HCT116 (cell line): ENCODE measurements around the gene TMED10. TPM values are rescaled to one million over a fixed set of nuclear protein-coding genes. Genes with fewer than 3 reads are reported as not detected.
A peak's percentile ranks its signal among the peaks of the same experiment; 100 is the strongest.

Experiments
- ATAC-seq: fragments of 200-7000 bp; cut with Tn5 transposase; 2 replicates; pipeline ENCODE4 v1.9.1; 2020; ENCODE audit warnings: mild to moderate bottlenecking, moderate library complexity
- BruUV-seq: library from RNA; stranded (reverse); fragments of 400-500 nt; replicated peaks from 2 replicates; lab custom pipeline; 2021; lab: Mats Ljungman, UMichigan
- CTCF ChIA-PET: fragments of 300-600 bp; sonication (Branson Sonifier 250); formaldehyde crosslinking; loops from one replicate; lab custom pipeline; 2021; ENCODE audit warnings: antibody characterized with exemption; lab: Charles Lee
- POLR2A ChIA-PET: fragments of 300-600, 350-600 bp; sonication (Branson Sonifier 250); formaldehyde crosslinking; loops from one replicate; lab custom pipeline; 2021; ENCODE audit warnings: antibody characterized with exemption; lab: Charles Lee
- RAD21 ChIA-PET, 2 experiments: fragments of 300-600 bp; sonication (Branson Sonifier 250); formaldehyde crosslinking; loops; one replicate each; lab custom pipeline; 2023; ENCODE audit warnings: low total read pairs in 2 of 2; ENCODE audit not compliant: uncharacterized antibody in 2 of 2, unreplicated experiment in 2 of 2, low non-redundant PET in 1 of 2; lab: Charles Lee
- DNase-seq: peaks from one replicate; pipeline ENCODE4 v3.0.0-alpha.2; 2010; ENCODE audit warnings: low read depth, low spot score
- H2AFZ ChIP-seq: fragments of 200-600 bp; shearing (Covaris generic), sonication (generic); 2 replicates; pipeline ENCODE4 v1.6.1; 2017; ENCODE audit warnings: low read depth, mixed run types, mixed read lengths, antibody characterized with exemption, low read length; ENCODE audit not compliant: poor library complexity, severe bottlenecking
- H3K27ac ChIP-seq: 2 replicates; pipeline ENCODE4 v1.5.1; 2012; ENCODE audit warnings: low read depth, low read length
- H3K27me3 ChIP-seq: fragments of 200-600 bp; sonication (generic); 2 replicates; pipeline ENCODE4 v1.6.1; 2016; ENCODE audit warnings: mixed run types, low read length, mixed read lengths; ENCODE audit not compliant: insufficient read depth
- H3K36me3 ChIP-seq, 2 experiments: fragments of 200-500 bp in 1 of 2; fragments of 200-600 bp in 1 of 2; sonication (Bioruptor generic) in 1 of 2; sonication (generic) in 1 of 2; 2 replicates each; pipeline versions ENCODE4 v1.5.1 to v1.6.1; 2014 to 2016; ENCODE audit warnings: low read length in 2 of 2, inconsistent platforms in 1 of 2, mixed read lengths in 1 of 2, mixed run types in 1 of 2; ENCODE audit not compliant: insufficient read depth in 2 of 2, control insufficient read depth in 1 of 2
- H3K4me1 ChIP-seq, 2 experiments: fragments of 200-600 bp in 1 of 2; sonication (generic) in 1 of 2; 2 replicates each; pipeline versions ENCODE4 v1.5.1 to v1.6.1; 2012 to 2017; ENCODE audit warnings: low read length in 2 of 2, inconsistent platforms in 1 of 2, mild to moderate bottlenecking in 1 of 2, mixed read lengths in 1 of 2, mixed run types in 1 of 2, moderate library complexity in 1 of 2; ENCODE audit not compliant: insufficient read depth in 2 of 2, control insufficient read depth in 1 of 2
- H3K4me2 ChIP-seq: fragments of 200-600 bp; sonication (generic); 2 replicates; pipeline ENCODE4 v1.6.1; 2017; ENCODE audit warnings: mixed run types, low read length, mixed read lengths
- H3K4me3 ChIP-seq, 2 experiments: fragments of 200-600 bp in 1 of 2; sonication (generic) in 1 of 2; replicated peaks in 1 of 2; 2 replicates each; pipeline ENCODE4 v1.5.1; 2011 to 2016; ENCODE audit warnings: low read length in 2 of 2, control low read depth in 1 of 2, low read depth in 1 of 2, mild to moderate bottlenecking in 1 of 2, mixed read lengths in 1 of 2, mixed run types in 1 of 2
- H3K79me2 ChIP-seq: fragments of 200-600 bp; sonication (generic); 2 replicates; pipeline ENCODE4 v1.6.1; 2017; ENCODE audit warnings: mild to moderate bottlenecking, mixed run types, low read length, moderate library complexity, mixed read lengths; ENCODE audit not compliant: insufficient read depth
- H3K9ac ChIP-seq: fragments of 200-600 bp; sonication (generic); 2 replicates; pipeline ENCODE4 v1.6.1; 2016; ENCODE audit warnings: low read length, mixed read lengths
- H3K9me2 ChIP-seq: fragments of 200-600 bp; sonication (generic), shearing (Covaris generic); 2 replicates; pipeline ENCODE4 v1.6.1; 2017; ENCODE audit warnings: mixed run types, mild to moderate bottlenecking, moderate library complexity; ENCODE audit not compliant: insufficient read depth
- H3K9me3 ChIP-seq, 2 experiments: fragments of 200-500 bp in 1 of 2; fragments of 200-600 bp in 1 of 2; sonication (Bioruptor generic) in 1 of 2; sonication (generic) in 1 of 2; 2 replicates each; pipeline ENCODE4 v1.6.1; 2014 to 2017; ENCODE audit warnings: low read length in 2 of 2, mixed read lengths in 2 of 2, inconsistent platforms in 1 of 2, low read depth in 1 of 2, mild to moderate bottlenecking in 1 of 2, mixed run types in 1 of 2, moderate library complexity in 1 of 2; ENCODE audit not compliant: control insufficient read depth in 1 of 2, insufficient read depth in 1 of 2
- H4K20me1 ChIP-seq: fragments of 200-600 bp; sonication (generic), shearing (Covaris generic); 2 replicates; pipeline ENCODE4 v1.6.1; 2017; ENCODE audit warnings: mixed run types, mild to moderate bottlenecking, moderate library complexity; ENCODE audit not compliant: insufficient read depth
- CEBPB ChIP-seq: IDR thresholded peaks from 2 replicates; pipeline ENCODE4 v1.6.1; 2012; ENCODE audit warnings: low read depth
- EGR1 ChIP-seq: IDR thresholded peaks from 2 replicates; pipeline ENCODE4 v1.6.1; 2012; ENCODE audit warnings: low read depth
- EZH2 ChIP-seq: fragments of 200-600 bp; sonication (generic); IDR thresholded peaks from 2 replicates; pipeline ENCODE4 v1.6.1; 2017; ENCODE audit warnings: antibody characterized with exemption, mixed run types
- EZH2phosphoT487 ChIP-seq: fragments of 200-600 bp; IDR thresholded peaks from 2 replicates; pipeline ENCODE4 v1.6.1; 2018; ENCODE audit warnings: antibody characterized with exemption, borderline replicate concordance
- FOSL1 ChIP-seq: IDR thresholded peaks from 2 replicates; pipeline ENCODE4 v1.6.1; 2012; ENCODE audit warnings: low read depth
- MAX ChIP-seq: IDR thresholded peaks from 2 replicates; pipeline ENCODE4 v1.6.1; 2012
- intact Hi-C: fragments of 100-400 bp; cut with micrococcal nuclease; formaldehyde crosslinking; loops from 2 replicates; pipeline ENCODE4 v1.10.0; 2022
- total RNA-seq: library from RNA; stranded (reverse); gene quantifications from one replicate; pipeline ENCODE4 v1.2.1, GENCODE V29; 2021; ENCODE audit not compliant: unreplicated experiment
- TF ChIP-seq, protein P1 (sequence below): IDR thresholded peaks from 2 replicates; pipeline ENCODE4 v1.6.1; 2011; ENCODE audit warnings: mild to moderate bottlenecking, low read length, moderate library complexity; ENCODE audit not compliant: insufficient replicate concordance; ENCODE audit errors: extremely low read depth
- TF ChIP-seq, protein P2 (sequence below): IDR thresholded peaks from 2 replicates; pipeline ENCODE4 v1.6.1; 2012; ENCODE audit warnings: low read depth

The TMED10 gene
- total RNA-seq, 1 experiment from 2014 or later: 303 TPM

GRCh38 chr14:75175677-75176141 is 703 bp downstream of the TMED10 start:
- Histone ChIP-seq H3K9me2 (no peaks in the 10 kb centered on the region), H3K9me3 (no peaks in the 10 kb centered on the region), H3K9ac (peak overlapping the region; percentile 84), H3K4me2 (peak overlapping the region; percentile 76), H3K4me1 (peaks cover 2 to 13% of the 10 kb centered on the region in 2 experiments; a peak in 2 of 4 replicates), H3K36me3 (no peaks in the 10 kb centered on the region), H3K79me2 (peaks cover 58% of the 10 kb centered on the region), H2AFZ (no peak overlapping the region), H3K4me3 (peak overlapping the region; percentile 67 to 88), H3K27ac (peak overlapping the region; percentile 93), H3K27me3 (no peaks in the 10 kb centered on the region), H4K20me1 (0 out of 2 replicates have a peak, but pooled peaks cover 4% of the 10 kb centered on the region)
- BruUV-seq: no TSS peak
- DNase-seq (peak; percentile 6), ATAC-seq (peak; percentile 10)
- CTCF ChIA-PET: no interaction called here
- POLR2A ChIA-PET: no interaction called here
- RAD21 ChIA-PET: no interaction called here
- TF ChIP-seq EZH2: no peak
- TF ChIP-seq EGR1: peak; percentile 32; the same call in 1 of the 2 replicates
- TF ChIP-seq, protein P1, sequence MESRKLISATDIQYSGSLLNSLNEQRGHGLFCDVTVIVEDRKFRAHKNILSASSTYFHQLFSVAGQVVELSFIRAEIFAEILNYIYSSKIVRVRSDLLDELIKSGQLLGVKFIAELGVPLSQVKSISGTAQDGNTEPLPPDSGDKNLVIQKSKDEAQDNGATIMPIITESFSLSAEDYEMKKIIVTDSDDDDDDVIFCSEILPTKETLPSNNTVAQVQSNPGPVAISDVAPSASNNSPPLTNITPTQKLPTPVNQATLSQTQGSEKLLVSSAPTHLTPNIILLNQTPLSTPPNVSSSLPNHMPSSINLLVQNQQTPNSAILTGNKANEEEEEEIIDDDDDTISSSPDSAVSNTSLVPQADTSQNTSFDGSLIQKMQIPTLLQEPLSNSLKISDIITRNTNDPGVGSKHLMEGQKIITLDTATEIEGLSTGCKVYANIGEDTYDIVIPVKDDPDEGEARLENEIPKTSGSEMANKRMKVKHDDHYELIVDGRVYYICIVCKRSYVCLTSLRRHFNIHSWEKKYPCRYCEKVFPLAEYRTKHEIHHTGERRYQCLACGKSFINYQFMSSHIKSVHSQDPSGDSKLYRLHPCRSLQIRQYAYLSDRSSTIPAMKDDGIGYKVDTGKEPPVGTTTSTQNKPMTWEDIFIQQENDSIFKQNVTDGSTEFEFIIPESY: no peak
- TF ChIP-seq CEBPB: no peak
- no peak for TF ChIP-seq MAX
- TF ChIP-seq EZH2phosphoT487: no peak
- TF ChIP-seq FOSL1: no peak
- TF ChIP-seq, protein P2, sequence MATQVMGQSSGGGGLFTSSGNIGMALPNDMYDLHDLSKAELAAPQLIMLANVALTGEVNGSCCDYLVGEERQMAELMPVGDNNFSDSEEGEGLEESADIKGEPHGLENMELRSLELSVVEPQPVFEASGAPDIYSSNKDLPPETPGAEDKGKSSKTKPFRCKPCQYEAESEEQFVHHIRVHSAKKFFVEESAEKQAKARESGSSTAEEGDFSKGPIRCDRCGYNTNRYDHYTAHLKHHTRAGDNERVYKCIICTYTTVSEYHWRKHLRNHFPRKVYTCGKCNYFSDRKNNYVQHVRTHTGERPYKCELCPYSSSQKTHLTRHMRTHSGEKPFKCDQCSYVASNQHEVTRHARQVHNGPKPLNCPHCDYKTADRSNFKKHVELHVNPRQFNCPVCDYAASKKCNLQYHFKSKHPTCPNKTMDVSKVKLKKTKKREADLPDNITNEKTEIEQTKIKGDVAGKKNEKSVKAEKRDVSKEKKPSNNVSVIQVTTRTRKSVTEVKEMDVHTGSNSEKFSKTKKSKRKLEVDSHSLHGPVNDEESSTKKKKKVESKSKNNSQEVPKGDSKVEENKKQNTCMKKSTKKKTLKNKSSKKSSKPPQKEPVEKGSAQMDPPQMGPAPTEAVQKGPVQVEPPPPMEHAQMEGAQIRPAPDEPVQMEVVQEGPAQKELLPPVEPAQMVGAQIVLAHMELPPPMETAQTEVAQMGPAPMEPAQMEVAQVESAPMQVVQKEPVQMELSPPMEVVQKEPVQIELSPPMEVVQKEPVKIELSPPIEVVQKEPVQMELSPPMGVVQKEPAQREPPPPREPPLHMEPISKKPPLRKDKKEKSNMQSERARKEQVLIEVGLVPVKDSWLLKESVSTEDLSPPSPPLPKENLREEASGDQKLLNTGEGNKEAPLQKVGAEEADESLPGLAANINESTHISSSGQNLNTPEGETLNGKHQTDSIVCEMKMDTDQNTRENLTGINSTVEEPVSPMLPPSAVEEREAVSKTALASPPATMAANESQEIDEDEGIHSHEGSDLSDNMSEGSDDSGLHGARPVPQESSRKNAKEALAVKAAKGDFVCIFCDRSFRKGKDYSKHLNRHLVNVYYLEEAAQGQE: no peak
- intact Hi-C loops: loop anchor here (1.0 to 2.0 kb wide), 3 partner anchors 25 to 119 kb away; no protein-coding TSS in a partner anchor
